Mesenteric fat pad (tissue), 1 donor: Measurements from ENCODE around the gene CAPN9. TPM values are rescaled to one million over a fixed set of nuclear protein-coding genes. Genes with fewer than 3 reads are reported as not detected.
"Not testable (repeated sequence)": the region's sequence is repeated elsewhere in the genome, so short reads cannot be mapped to it uniquely, and the experiment has no call there.

ENCODE experiments used
- DNase-seq: peaks from one replicate; pipeline ENCODE4 v3.0.0-alpha.2; 2020; ENCODE audit warnings: low spot score
- total RNA-seq: library from RNA; stranded (reverse); fragmentation: NEBNext Ultra II Directional; extraction: Animal tissue kit (Norgen Biotek cat#: 25700); gene quantifications from one replicate; pipeline ENCODE4 v1.2.1, GENCODE V29; 2021
- donor health status: DM: yes; HTN: yes; CAD: no.

CAPN9 gene
- total RNA-seq, 1 donor from 2014 or later = not detected

DNA sequence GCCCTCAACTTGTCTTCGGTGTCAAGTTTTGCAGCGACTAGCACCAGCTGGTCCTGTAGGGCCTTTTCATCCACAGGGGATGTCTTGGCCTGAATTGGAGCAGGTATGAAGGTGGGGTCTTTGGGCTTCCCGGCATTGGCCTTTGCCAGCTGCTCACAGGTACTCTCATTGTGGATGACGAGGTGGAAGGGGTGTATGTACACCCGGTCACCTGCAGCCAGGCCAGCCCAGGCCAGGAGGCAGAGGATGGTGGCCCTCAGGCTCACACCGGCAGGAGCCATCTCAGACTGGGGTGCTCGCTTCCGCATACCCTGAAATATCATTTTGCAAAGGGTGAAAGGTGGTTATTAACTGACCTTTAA, 36.7 kb upstream of the CAPN9 start:
- no peak for DNase-seq

DNA sequence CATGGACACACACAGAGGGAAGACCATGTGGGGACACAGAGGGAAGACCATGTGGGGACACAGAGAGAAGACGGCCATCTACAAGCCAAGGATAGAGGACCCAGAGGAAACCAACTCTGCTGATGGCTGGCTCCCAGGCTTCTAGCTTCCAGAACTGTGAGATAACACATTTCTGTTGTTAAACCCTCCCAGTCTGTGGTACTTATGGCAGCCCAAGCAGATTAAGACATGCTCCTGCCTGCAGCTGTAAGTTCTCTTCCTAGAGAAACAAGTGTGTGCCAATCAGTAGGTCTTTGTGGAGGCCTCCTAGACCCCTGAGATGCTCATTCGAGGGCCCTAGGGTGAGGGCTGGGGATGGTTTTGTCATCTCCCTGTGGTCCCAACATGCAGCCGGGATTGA, 35.9 kb upstream of the CAPN9 start:
- no peak for DNase-seq

DNA sequence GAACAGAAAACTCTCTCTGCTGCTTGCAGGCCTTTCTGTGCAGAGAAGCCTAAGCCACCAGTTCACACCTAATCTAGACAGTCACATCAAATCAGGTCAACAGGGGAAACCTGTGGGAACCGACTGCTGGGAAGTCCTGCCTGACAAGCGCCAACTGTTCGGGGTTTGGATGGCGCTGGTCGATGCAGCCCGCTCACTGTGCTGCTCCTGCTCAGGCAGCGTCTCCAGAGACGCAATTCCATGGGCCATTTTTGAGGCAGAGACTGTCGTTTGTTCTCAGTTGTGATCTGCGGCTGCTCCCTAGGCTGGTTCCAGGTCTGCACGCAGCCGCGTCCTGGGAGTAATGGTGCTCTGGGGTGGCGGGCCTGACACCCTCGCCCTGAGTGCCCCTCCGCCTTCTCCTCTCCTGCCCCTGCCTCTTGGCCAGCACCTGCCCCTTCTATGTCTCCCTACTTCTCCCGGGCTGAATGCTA, 34.7 kb upstream of the CAPN9 start:
- DNase-seq = no peak

DNA sequence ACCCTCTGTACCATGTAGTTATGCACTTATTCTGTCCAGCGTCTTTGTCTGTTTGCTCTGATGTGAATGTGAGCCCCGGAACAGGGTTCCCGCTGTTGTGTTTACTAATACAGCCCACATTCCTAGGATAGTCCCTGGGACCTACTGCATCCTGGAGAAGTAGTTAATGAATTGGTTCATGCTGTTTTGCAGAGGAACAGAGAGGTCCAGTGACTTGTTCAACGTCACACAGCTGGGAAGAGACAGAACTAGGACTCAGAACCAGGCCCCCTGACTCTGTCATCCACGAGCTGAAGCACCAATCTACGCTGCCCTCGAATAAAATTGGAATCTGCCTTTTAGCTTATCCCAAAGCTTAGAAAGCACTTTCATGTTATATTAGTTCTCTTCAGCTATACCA, 34.0 kb upstream of the CAPN9 start:
- DNase-seq = no peak

DNA sequence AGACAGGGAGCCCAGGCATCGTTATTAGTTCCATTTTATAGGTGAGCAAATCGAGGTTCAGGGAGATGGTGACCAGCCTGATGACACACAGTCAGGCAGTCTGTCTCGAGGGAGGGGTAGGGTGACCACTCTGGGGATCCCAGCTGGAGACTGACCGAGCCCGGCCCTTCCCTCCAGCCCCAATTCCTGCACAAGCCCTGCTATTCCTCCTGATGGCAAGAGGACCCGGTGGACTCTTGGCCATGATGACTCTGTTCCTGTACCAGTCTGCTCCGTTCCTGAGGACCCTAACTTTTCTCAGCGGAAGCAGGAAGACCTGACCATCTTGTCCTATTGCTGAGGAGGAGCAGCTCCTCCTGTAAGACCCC, 33.7 kb upstream of the CAPN9 start:
- no peak for DNase-seq

DNA sequence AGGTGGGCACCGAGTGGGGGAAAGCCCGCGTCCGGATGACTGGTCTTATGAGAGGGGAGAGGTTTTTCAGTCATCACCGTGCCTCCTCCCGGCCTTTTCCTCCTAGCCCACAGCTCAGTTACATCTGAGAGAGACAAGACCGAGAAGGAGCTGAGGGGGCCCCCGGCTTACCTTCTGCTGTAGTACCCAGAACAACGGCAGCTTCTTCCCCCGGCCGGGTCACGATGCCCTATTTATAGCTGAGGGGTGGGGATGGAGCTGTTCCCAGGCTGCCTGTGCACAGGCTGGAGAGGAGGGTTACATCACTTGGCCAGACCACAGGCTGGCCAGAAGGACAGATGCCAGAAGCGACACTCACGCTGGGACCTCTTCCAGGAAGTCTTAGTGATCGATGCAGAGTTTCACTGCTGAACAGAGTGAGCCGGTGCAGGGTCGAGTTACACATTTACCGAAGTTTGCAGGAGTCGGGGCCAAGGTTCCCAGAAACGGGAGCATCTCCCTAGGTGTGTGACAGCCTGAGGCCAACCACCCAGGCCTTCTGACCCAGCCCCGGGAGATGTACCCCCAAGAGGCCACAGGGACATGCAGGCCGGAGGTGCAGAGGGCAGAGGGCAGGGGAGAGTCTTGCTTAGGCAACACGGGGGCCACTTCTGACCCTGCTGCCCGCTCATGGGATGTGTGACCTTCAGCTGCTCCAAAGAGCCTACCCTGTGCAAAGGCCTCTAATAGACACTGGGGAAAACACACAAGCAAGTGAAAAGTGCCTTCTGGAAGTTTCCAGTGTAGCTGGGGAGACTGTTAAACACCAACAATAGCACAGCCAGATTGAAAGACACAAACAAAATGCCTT, 33.0 kb upstream of the CAPN9 start, which contains the start of gene AGT:
Gene AGT, minus strand, starts transcription at position 208 of the 850 bp plus-strand sequence. CDS start 3,299 bp downstream, outside the sequence.
- no peak for DNase-seq

DNA sequence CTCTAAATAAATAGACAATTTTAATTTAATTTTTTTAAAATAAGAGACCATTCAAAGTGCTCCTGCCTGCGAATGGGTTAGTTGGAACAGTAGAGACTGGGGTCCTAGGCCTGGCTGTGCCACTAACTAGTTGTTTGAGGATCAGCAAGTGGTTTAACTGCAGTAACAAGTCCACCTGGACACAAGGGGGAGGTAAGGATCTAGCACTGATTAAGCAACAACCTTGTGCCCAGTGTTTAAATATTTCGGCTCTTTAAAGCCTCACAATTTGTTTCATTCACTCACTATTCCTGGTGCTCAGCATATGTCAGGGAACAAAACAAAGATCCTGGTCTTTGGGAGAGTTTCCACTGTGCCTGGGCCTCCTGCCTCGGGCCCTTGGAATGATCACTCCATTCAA, 31.7 kb upstream of the CAPN9 start:
- no peak for DNase-seq

DNA sequence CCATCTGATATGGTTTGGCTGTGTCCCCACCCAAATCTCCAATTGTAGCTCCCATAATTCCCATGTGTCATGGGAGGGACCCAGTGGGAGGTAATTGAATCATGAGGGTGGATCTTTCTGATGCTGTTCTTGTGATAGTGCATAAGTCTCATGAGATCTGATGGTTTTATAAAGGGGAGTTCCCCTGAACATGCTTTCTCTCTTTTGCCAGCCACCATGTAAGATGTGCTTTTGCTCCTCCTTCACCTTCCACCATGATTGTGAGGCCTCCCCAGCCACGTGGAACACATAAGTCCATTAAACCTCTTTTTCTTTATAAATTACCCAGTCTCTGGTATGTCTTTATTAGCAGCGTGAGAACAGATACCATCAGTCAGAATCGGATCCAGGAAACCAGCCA, 30.7 kb upstream of the CAPN9 start:
- DNase-seq = not testable (repeated sequence)

DNA sequence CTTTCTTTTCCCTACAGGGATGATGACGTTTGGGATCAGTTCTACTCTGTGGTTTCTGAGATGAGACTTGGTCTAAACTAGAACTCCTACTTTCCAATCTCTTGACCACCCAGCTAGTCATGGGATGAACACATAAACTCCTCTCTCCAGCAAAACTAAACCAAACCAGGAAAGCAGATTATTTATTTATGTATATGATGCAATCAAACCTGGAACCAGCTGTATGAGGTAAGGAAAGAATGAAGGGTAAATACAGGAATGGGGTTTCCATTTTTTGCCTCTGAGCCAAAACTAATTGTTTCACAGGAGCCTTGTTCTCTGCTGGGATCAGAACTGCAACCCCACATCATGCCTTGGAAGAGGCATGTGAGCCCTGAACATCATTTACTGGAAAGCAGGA, 29.9 kb upstream of the CAPN9 start:
- no peak for DNase-seq

DNA sequence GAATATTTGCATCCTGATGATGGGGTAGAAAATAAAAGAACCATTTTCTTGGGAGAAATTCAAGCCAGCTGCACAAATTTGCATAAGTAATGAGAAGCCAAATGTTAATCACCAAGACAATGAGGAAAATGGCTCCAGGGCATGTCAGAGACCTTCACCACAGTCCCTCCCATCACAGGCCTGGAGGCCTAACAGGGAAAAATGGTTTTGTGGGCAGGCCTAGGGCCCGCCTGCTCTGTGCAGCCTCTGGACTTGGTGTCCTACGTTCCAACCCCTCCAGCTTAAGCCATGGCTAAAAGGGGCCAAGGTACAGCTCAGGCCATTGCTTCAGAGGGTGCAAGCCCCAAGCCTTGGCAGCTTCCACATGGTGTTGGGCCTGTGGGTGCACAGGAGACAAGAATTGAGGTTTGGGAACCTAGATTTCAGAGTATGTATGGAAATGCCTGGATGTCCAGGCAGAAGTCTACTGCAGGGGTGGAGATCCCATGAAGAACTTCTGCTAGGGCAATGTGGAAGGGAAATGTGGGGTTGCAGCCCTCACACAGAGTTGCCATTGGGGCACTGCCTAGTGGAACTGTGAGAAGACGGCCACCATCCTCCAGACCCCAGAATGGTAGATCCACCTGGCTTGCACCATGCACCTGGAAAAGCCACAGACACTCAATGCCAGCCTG, 25.2 kb upstream of the CAPN9 start:
- DNase-seq = not testable (repeated sequence)

DNA sequence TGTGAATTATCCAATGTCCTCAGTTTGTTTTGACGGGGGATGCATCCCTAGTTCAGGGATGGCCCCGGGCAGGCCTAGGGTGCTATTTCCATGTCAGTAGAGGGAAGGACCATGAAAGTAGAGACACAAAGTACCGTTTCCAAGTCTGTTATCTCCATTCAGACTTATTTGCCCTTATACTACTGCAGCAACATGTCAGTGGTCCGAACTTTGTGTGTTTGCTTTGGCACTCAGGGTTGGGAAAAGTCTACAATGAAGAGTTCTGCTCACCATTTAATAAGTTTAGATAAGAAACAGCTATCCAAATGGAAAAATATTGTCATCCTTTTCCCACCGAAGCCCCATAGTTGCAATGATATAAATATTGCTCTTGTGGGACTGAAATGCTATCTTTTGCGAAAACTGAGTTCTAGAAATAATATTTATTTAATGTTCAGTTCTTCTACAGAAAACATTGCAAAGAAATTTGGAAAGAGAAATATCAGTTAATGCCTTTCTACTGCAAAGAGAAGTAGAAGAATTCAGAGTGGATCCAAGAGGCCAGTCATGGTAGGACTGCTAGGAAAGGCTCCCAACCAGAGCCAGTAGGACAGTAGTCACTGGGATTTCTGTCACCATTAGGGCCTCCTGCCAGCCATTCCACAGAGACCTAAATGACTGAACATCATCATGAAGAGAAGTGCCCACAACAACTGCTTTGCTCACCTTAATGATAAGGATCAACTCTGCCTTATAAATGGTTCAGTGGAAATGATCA, 21.8 kb upstream of the CAPN9 start:
- no peak for DNase-seq

DNA sequence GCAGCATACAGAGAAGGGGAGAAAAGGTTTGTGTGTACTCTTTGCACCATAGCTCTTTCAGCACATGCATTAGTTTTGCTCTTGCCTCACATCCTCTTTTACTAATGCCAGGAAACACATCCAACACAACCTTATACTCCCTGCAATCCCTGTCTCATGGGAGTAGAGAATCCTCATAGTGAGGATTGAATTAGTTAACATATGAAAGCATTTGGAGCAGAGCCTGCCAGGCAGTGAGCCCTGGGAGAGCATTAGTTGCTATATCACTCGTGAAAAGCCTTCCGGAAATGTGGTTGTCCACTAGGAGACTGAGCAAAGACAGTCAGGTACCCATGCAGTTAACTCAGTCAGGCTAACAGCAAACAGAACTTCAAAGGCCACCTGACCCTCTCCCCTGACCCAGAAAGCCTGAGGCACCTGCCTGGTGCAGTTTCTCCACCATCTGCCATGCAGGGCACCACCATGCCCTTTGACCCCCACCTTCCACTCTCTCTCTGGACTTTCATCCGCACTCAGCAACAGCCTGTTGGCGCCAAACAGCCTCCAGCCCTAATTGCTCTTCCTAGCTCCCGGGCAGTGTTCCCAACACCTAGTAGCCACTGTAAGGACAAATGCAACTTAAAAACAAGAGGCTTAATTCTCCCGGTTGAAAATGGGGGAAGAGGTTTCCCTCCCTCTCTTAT, 18.3 kb upstream of the CAPN9 start:
- DNase-seq = no peak

DNA sequence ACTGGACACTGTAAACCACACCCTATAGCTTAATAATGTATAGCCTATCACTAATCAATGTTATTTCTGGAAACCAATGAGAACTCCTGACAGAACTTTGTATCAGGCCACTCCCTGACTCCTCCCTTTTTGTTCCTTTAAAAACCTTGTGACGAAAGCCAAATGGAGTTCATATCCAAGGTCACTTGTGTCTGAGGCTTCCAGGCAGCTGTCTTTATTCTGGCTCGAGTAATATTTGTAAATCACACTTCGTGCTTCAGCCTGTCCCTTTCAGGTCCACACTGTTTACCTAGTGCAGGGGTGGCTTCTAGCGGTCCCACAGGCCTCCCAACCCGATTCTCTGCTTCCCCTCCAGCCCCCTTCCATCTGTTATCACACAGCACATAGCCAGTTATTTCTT, 16.2 kb upstream of the CAPN9 start:
- DNase-seq = no peak

DNA sequence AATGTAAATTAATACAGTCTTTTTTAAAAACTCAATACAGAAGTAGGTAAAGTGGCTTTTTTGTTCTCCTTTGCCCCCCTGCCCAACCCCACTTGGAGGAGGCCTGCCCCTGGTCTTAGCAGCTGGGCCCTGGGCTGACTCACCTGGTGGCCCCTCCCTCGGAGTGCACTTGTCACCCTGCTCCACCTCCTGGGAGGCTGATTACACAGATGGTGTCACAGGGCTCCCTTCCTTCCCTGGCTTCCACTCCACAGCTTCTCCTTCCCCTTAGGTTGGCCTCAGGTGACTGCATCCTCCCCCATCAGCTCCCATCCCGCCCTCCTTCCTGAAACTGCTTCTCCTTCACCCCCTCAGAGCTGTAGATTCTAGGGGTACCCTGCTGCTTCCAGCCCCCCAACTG, 11.7 kb upstream of the CAPN9 start:
- no peak for DNase-seq

DNA sequence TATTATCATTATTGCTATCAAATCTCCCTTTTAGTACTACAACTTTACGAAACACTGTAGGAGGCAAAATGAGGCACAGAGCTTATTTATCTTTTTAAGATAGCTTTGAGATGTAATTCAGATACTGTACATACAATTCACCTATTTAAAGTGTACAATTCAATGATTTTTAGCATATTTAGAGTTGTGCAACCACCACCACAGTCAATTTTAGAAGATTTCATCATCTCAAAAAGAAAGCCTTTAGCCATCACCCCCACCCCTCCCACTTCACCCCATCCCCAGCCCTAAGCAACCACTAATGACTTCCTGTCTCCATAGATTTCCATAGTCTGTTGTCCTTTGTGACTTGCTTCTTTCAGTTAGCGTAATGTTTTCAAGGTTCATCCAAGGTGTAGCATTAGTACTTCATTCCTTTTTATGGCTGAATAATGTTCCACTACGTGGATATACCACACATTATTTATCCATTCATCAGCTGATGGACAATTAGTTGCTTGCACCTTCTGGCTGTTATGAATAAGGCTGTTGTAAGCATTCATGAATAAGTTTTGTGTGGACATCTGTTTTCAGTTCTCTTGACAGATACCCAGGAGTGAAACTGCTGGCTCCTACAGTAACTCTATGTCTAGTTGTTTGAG, 9.4 kb upstream of the CAPN9 start:
- DNase-seq = no peak

DNA sequence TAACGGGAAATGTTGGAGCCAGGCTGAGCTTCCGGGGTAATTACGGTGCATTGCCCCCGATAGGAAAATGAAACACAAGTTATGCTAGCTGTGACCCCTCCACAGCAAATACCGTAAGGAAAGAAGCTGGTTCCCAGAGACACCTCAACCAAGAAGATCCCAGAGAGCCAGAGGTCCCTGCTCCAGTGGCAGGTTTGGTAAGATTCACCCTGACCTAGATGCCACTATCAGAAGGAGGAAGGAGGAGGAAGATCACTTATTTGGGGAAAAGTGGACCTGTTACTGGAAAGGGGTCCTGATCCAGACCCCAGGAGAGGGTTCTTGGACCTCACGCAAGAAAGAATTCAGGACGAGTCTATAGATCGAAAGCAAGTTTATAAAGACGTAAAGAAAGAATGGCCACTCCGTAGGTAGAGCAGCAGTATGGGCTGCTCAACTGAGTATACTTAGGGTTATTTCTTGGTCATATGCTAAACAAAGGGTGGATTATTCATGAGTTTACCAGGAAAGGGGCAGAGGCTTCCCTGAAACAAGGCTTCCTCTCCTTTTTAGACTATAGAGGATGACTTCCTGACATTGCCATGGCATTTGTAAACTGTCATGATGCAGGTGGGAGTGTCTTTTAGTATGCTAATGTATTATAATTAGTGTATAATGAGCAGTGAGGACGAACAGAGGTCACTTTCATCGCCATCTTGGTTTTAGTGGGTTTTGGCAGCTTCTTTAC, 7.5 kb upstream of the CAPN9 start:
- no peak for DNase-seq

DNA sequence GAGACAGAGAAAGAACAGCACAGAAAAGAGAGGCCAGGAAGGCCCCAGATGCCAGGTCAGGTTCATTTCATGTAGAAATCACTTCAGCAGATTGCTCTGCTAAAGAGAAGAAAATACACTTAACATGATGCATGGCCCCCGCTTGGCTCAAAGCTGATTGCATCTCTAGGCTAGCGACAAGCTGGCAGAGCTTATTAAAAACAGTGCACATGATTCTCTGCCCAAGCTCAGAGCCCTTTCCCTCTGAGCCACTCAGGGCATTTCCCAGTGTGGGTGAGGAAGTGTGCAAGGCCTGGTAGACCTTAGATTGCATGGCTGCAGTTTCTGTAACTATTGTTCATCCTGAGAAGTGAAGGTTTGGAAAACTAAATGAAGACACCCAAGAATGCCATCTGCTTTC, 3.3 kb upstream of the CAPN9 start:
- no peak for DNase-seq

DNA sequence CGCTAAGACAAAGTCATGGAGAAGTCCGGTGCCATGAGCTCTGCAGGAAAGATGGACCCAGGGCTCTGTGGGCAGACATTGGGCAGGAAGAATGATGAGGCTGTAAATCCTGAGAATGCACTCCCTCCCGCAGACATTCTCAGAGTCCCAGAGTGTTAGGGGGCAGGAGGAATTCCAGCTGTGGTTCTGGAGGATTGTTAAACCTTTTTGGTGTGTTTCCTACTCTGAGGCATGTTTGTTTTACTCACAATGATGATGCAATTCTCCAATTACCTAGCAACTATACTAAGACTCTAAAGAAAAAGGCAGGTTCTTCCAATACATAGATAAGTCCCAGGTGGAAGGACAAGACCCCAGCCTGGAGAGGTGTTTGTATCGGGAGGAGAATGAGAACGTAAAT, 2.8 kb upstream of the CAPN9 start:
- no peak for DNase-seq

DNA sequence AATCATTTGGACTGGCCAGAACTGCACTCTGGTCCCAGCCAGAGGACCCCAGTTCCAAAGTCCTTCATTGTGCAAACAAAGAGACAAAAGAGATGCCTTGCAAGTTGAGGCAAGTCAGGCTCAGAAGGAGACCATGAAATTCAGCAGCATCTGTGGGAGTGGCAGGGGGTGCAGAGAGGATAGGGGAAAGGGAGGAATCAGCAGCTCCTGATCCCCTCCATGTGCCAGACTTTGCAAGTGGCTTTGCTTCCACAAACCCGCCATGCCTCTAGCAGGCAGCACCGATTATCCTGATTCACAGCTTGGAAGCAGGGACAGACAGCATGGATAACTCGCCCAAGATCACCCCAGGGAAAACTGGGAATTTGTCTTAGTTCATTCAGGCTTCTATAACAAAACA, 2.1 kb upstream of the CAPN9 start:
- DNase-seq = no peak

DNA sequence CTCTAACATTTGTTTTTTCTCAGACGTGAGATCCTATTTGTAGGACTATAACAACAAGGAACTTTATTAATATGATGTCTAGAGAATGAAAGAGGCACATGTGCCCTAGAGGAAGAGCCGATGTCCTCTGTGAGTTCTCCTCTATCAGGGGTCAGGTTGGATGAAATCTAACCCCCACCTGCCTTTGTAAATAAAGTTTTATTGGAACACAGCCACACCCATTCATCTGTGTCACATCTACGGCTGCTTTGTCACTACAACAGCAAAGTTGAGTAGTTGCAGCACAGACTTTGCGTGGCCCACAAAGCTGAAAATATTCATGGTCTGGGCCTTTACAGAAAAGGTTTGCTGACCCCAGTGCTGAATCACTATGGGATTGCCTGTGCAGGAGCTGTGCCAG, 571 bp upstream of the CAPN9 start:
- no peak for DNase-seq
